Thoracic aorta (tissue), 2 donors: ENCODE results near the gene FREM1. TPM values are rescaled to one million over a fixed set of nuclear protein-coding genes. Genes with fewer than 3 reads are reported as not detected.

Source experiments
- ATAC-seq: fragments of 150-250 bp; one replicate; pipeline ENCODE4 v1.8.0; 2017; ENCODE audit warnings: low read depth; ENCODE audit not compliant: insufficient number of reproducible peaks, low FRiP score
- DNase-seq: peaks from one replicate; pipeline ENCODE4 v3.0.0-alpha.2; 2020; ENCODE audit warnings: low spot score
- H3K27ac ChIP-seq, 2 donors: fragments of 200-600 bp; sonication (generic); 1 replicate in 1 of 2; 2 replicates in 1 of 2; pipeline ENCODE4 v1.5.1; 2016; ENCODE audit warnings: mild to moderate bottlenecking in 2 of 2, moderate library complexity in 2 of 2
- H3K27me3 ChIP-seq: fragments of 200-600 bp; sonication (generic); replicated peaks from 2 replicates; pipeline ENCODE4 v1.6.0; 2016; ENCODE audit warnings: mild to moderate bottlenecking; ENCODE audit not compliant: insufficient read depth
- H3K36me3 ChIP-seq: fragments of 200-600 bp; sonication (generic); one replicate; pipeline ENCODE4 v1.5.1; 2016
- H3K4me1 ChIP-seq, 2 donors: fragments of 200-600 bp; sonication (generic); 1 replicate in 1 of 2; 2 replicates in 1 of 2; pipeline versions ENCODE4 v1.5.1 to v1.6.0; 2016; ENCODE audit warnings: low read depth in 2 of 2, mild to moderate bottlenecking in 1 of 2; ENCODE audit not compliant: control insufficient read depth in 1 of 2
- H3K4me3 ChIP-seq: fragments of 200-600 bp; sonication (generic); 2 replicates; pipeline ENCODE4 v1.5.1; 2016; ENCODE audit warnings: mild to moderate bottlenecking
- H3K9me3 ChIP-seq: fragments of 200-600 bp; sonication (generic); 2 replicates; pipeline ENCODE4 v1.5.1; 2016
- total RNA-seq, 2 donors: library from RNA; depleted of rRNA; stranded (reverse); fragments of >200 nt; gene quantifications; one replicate each; pipeline versions ENCODE4 v1.1.0 to v1.2.3, GENCODE V29; 2016
- TF ChIP-seq, protein P1 (sequence below): fragments of 200-600 bp; sonication (generic); IDR thresholded peaks from one replicate; pipeline ENCODE4 v1.5.1; 2019; ENCODE audit warnings: antibody characterized with exemption

FREM1 gene
- total RNA-seq, 2 donors from 2014 or later, result 9.9 to 24.8 TPM

- Histone ChIP-seq H3K4me3 (peak overlapping the region; percentile 19), H3K27me3 (no peaks in the 10 kb centered on the region), H3K9me3 (no peaks in the 10 kb centered on the region), H3K36me3 (no peaks in the 10 kb centered on the region), H3K27ac (no peak overlapping the region), H3K4me1 (no peaks in the 10 kb centered on the region)
- TF ChIP-seq, protein P1, sequence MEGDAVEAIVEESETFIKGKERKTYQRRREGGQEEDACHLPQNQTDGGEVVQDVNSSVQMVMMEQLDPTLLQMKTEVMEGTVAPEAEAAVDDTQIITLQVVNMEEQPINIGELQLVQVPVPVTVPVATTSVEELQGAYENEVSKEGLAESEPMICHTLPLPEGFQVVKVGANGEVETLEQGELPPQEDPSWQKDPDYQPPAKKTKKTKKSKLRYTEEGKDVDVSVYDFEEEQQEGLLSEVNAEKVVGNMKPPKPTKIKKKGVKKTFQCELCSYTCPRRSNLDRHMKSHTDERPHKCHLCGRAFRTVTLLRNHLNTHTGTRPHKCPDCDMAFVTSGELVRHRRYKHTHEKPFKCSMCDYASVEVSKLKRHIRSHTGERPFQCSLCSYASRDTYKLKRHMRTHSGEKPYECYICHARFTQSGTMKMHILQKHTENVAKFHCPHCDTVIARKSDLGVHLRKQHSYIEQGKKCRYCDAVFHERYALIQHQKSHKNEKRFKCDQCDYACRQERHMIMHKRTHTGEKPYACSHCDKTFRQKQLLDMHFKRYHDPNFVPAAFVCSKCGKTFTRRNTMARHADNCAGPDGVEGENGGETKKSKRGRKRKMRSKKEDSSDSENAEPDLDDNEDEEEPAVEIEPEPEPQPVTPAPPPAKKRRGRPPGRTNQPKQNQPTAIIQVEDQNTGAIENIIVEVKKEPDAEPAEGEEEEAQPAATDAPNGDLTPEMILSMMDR, result peak; percentile 73
- ATAC-seq (no peak), DNase-seq (no peak)
Observed at GRCh38 chr9:14768405-14769229, 141.6 kb downstream of the FREM1 start.

DNA sequence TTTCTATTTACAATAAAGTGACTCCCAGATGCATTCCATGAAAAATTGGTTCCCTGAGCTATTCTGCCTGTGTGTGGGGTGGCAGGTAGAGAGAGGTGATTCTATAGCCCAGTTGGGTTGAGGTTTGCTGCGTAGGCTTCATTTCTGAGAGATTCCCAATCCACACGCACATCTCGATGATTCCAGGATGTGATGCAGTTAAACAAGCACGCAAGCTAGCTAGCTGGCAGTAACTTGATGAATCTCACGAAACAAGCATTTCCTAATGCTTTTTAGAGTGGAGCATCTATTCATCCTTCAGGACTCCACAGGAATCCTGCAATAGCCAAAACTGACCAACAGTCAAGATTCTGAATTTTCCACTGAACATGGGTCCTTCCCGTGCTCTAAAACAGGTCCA is 143.9 kb downstream of the FREM1 start:
- peaks cover 6% of the 10 kb centered on the region for H3K36me3 ChIP-seq
- TF ChIP-seq, protein P1, result no peak
- no peak for DNase-seq
- no peak overlapping the region for H3K4me3 ChIP-seq
- H3K9me3 ChIP-seq, result no peaks in the 10 kb centered on the region
- H3K4me1 ChIP-seq, result no peaks in the 10 kb centered on the region
- H3K27ac ChIP-seq, result no peak overlapping the region
- no peak for ATAC-seq
- no peaks in the 10 kb centered on the region for H3K27me3 ChIP-seq

DNA sequence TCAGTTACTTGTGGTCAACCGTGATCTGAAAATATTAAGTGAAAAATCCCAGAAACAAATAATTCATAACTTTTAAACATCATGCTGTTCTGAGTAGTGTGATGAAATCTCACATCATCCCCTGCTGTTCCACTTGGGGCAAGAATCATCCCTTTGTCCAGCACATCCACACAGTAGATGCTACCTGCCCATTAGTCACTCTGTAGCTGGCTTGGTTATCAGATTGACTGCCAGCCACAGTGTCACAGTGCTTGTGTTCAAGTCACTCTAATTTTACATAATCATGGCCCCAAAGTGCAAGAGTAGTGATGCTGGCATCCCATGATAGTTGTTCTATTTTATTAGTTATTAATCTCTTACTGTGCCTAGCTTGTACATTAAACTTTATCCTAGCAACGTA is 148.6 kb downstream of the FREM1 start:
- DNase-seq (no peak), ATAC-seq (no peak)
- H3K36me3 ChIP-seq, result peaks cover 6% of the 10 kb centered on the region
- H3K4me1 ChIP-seq, result no peaks in the 10 kb centered on the region
- H3K9me3 ChIP-seq, result no peaks in the 10 kb centered on the region
- no peaks in the 10 kb centered on the region for H3K27me3 ChIP-seq
- TF ChIP-seq, protein P1, result no peak
- no peak overlapping the region for H3K27ac ChIP-seq
- H3K4me3 ChIP-seq, result no peak overlapping the region

DNA sequence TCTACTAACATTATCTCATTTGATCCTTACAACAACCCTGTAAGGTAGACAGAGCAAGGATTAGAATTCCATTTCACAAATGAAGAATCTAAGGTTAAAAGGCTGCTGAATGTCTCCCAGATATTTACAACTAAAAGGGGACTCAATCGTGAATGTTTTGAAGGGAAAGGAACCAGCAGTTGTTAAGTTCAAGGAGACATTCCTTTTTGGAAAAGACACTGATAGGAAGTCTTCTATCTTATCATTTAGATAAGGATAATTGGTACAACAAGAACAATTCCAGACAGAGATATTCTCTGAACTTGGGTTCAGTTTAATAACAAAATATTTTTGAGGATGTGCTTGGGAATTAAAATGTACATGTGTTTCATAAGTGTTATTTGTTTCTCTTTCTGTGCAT is 150.2 kb downstream of the FREM1 start:
- DNase-seq, result no peak
- H3K4me1 ChIP-seq, result no peaks in the 10 kb centered on the region
- no peak overlapping the region for H3K27ac ChIP-seq
- no peaks in the 10 kb centered on the region for H3K27me3 ChIP-seq
- H3K4me3 ChIP-seq, result no peak overlapping the region
- peaks cover 6% of the 10 kb centered on the region for H3K36me3 ChIP-seq
- TF ChIP-seq, protein P1, result no peak
- H3K9me3 ChIP-seq, result no peaks in the 10 kb centered on the region
- no peak for ATAC-seq

DNA sequence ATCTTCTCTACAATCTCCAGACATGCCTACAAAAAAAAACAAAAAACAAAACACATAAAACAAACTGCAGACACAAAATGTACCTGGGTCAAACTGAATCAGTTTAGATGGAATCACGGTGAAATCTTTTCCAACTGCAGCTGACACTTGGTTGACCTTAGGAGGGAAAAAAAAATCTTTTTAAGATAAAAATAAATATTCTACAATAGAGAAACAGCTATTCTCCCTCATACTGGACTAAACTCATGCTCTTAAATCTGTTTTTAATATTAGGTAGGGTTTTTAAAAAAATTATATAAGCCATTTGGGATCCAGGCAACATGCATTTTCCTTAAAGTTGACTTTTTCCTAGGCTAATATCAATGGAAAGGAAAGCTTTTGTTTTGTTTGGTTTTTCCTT is 153.9 kb downstream of the FREM1 start:
- Histone ChIP-seq H3K36me3 (peaks cover 2% of the 10 kb centered on the region), H3K9me3 (no peaks in the 10 kb centered on the region), H3K4me1 (no peaks in the 10 kb centered on the region), H3K27ac (no peak overlapping the region), H3K27me3 (no peaks in the 10 kb centered on the region), H3K4me3 (no peak overlapping the region)
- DNase-seq (no peak), ATAC-seq (no peak)
- TF ChIP-seq, protein P1, result no peak
